ACC112 (cell line): ENCODE data around the gene PLEKHN1.

Experiments
- H2AFZ ChIP-seq: fragments of 200-600 bp; sonication (generic); one replicate; pipeline ENCODE4 v1.6.0; 2017; ENCODE audit warnings: antibody characterized with exemption, low read length; ENCODE audit not compliant: unreplicated experiment
- H3K27ac ChIP-seq: fragments of 200-600 bp; sonication (generic); 2 replicates; pipeline ENCODE4 v1.5.1; 2014; ENCODE audit warnings: low read depth, mild to moderate bottlenecking, antibody characterized with exemption, low read length, moderate library complexity
- H3K27me3 ChIP-seq: fragments of 200-600 bp; sonication (generic); 2 replicates; pipeline ENCODE4 v1.6.1; 2014; ENCODE audit warnings: mild to moderate bottlenecking, antibody characterized with exemption, low read length, moderate library complexity, mixed read lengths; ENCODE audit not compliant: insufficient read depth
- H3K36me3 ChIP-seq: fragments of 200-600 bp; sonication (generic); 2 replicates; pipeline ENCODE4 v1.6.1; 2016; ENCODE audit warnings: mild to moderate bottlenecking, antibody characterized with exemption, low read length, moderate library complexity, mixed read lengths; ENCODE audit not compliant: insufficient read depth
- H3K4me1 ChIP-seq: fragments of 200-600 bp; sonication (generic); one replicate; pipeline ENCODE4 v1.6.1; 2016; ENCODE audit warnings: low read length, mixed read lengths; ENCODE audit not compliant: insufficient read depth, unreplicated experiment, control insufficient read depth
- H3K4me3 ChIP-seq: fragments of 200-600 bp; sonication (generic); 2 replicates; pipeline ENCODE4 v1.5.1; 2014; ENCODE audit warnings: mild to moderate bottlenecking, low read depth, low read length
- H3K79me2 ChIP-seq: fragments of 200-600 bp; sonication (generic); one replicate; pipeline ENCODE4 v1.6.0; 2016; ENCODE audit warnings: low read length; ENCODE audit not compliant: control insufficient read depth, unreplicated experiment, insufficient read depth

PLEKHN1 gene

GRCh38 chr1:966135-966703, at the start of gene PLEKHN1:
Gene PLEKHN1, plus strand, starts transcription at chr1:966482. Its CDS starts 50 bp downstream, at chr1:966532.
- H3K27ac ChIP-seq, result peak within 1 kb of the TSS; percentile 68

GRCh38 chr1:917076-917459, 49.2 kb upstream of the PLEKHN1 start:
- Histone ChIP-seq H3K36me3 (no peaks in the 10 kb centered on the region), H3K4me3 (no peak overlapping the region), H3K4me1 (peaks cover 4% of the 10 kb centered on the region), H3K27ac (no peak overlapping the region), H2AFZ (no peak overlapping the region), H3K79me2 (no peaks in the 10 kb centered on the region), H3K27me3 (peaks cover 19% of the 10 kb centered on the region; the same call in 1 of the 2 replicates)

More at GRCh38 chr1:966135-966703, at the start of gene PLEKHN1:
- no peaks in the 10 kb centered on the region for H3K79me2 ChIP-seq
- H3K36me3 ChIP-seq, result no peaks in the 10 kb centered on the region
- peaks cover 7% of the 10 kb centered on the region for H3K4me1 ChIP-seq
- H2AFZ ChIP-seq, result peak within 1 kb of the TSS; percentile 75
- no peaks in the 10 kb centered on the region for H3K27me3 ChIP-seq
- peak within 1 kb of the TSS; percentile 89 for H3K4me3 ChIP-seq

- Histone ChIP-seq H3K36me3 (no peaks in the 10 kb centered on the region), H3K27me3 (peaks cover 19% of the 10 kb centered on the region; the same call in 1 of the 2 replicates), H3K4me3 (no peak overlapping the region), H2AFZ (no peak overlapping the region), H3K79me2 (no peaks in the 10 kb centered on the region), H3K4me1 (peaks cover 4% of the 10 kb centered on the region), H3K27ac (no peak overlapping the region)
Measured at GRCh38 chr1:917466-918091, 48.7 kb upstream of the PLEKHN1 start.

- Histone ChIP-seq H3K36me3 (no peaks in the 10 kb centered on the region), H3K4me1 (peaks cover 7% of the 10 kb centered on the region), H3K4me3 (no peak overlapping the region), H3K79me2 (no peaks in the 10 kb centered on the region), H3K27ac (no peak overlapping the region), H3K27me3 (peaks cover 19% of the 10 kb centered on the region; the same call in 1 of the 2 replicates), H2AFZ (no peak overlapping the region)
Measured at GRCh38 chr1:918353-918752, 47.9 kb upstream of the PLEKHN1 start.

- no peak overlapping the region for H3K27ac ChIP-seq
- H3K4me3 ChIP-seq, result no peak overlapping the region
- peaks cover 19% of the 10 kb centered on the region; the same call in 1 of the 2 replicates for H3K27me3 ChIP-seq
- H3K79me2 ChIP-seq, result no peaks in the 10 kb centered on the region
- H2AFZ ChIP-seq, result no peak overlapping the region
- H3K36me3 ChIP-seq, result no peaks in the 10 kb centered on the region
- H3K4me1 ChIP-seq, result peaks cover 8% of the 10 kb centered on the region
Measured at GRCh38 chr1:918843-919242, 47.4 kb upstream of the PLEKHN1 start.

GRCh38 chr1:919271-919872, 46.9 kb upstream of the PLEKHN1 start:
- no peak overlapping the region for H3K27ac ChIP-seq

GRCh38 chr1:920010-920409, 46.3 kb upstream of the PLEKHN1 start:
- Histone ChIP-seq H3K4me1 (peaks cover 8% of the 10 kb centered on the region), H2AFZ (no peak overlapping the region), H3K27me3 (peaks cover 22% of the 10 kb centered on the region; the same call in 1 of the 2 replicates), H3K27ac (no peak overlapping the region), H3K79me2 (no peaks in the 10 kb centered on the region), H3K4me3 (no peak overlapping the region), H3K36me3 (no peaks in the 10 kb centered on the region)

More at GRCh38 chr1:919271-919872, 46.9 kb upstream of the PLEKHN1 start:
- Histone ChIP-seq H3K79me2 (no peaks in the 10 kb centered on the region), H3K4me3 (no peak overlapping the region), H3K36me3 (no peaks in the 10 kb centered on the region), H3K27me3 (peaks cover 19% of the 10 kb centered on the region; the same call in 1 of the 2 replicates), H3K4me1 (peaks cover 8% of the 10 kb centered on the region), H2AFZ (no peak overlapping the region)

GRCh38 chr1:920521-920920, 45.8 kb upstream of the PLEKHN1 start:
- no peaks in the 10 kb centered on the region for H3K79me2 ChIP-seq
- H3K4me3 ChIP-seq, result no peak overlapping the region
- H2AFZ ChIP-seq, result no peak overlapping the region
- peaks cover 8% of the 10 kb centered on the region for H3K4me1 ChIP-seq
- H3K27me3 ChIP-seq, result peaks cover 23% of the 10 kb centered on the region; the same call in 1 of the 2 replicates
- H3K27ac ChIP-seq, result no peak overlapping the region
- no peaks in the 10 kb centered on the region for H3K36me3 ChIP-seq

GRCh38 chr1:921011-921837, 45.1 kb upstream of the PLEKHN1 start:
- Histone ChIP-seq H3K27ac (no peak overlapping the region), H3K4me3 (no peak overlapping the region), H3K36me3 (no peaks in the 10 kb centered on the region), H3K4me1 (peaks cover 8% of the 10 kb centered on the region), H3K27me3 (peaks cover 26% of the 10 kb centered on the region; the same call in 1 of the 2 replicates), H2AFZ (no peak overlapping the region), H3K79me2 (no peaks in the 10 kb centered on the region)
